ENCODE measurements around the gene TBC1D10B. TPM values are rescaled to one million over a fixed set of nuclear protein-coding genes. Genes with fewer than 3 reads are reported as not detected.

The TBC1D10B gene
- total RNA-seq, 4 donors from 2014 or later: 16.8 to 44.6 (median 18.8) TPM

- TF ChIP-seq CTCF (IDR thresholded peaks at IDR 0.05; ENCODE audit: low read depth): no peak
Observed at GRCh38 chr16:30358577-30358936, 11.7 kb downstream of the TBC1D10B start.

GRCh38 chr16:30357715-30358576 is 12.3 kb downstream of the TBC1D10B start:
- TF ChIP-seq CTCF (IDR thresholded peaks at IDR 0.05; ENCODE audit: low read depth): no peak

GRCh38 chr16:30357085-30357714 is 13.1 kb downstream of the TBC1D10B start:
- no peak for TF ChIP-seq CTCF (IDR thresholded peaks at IDR 0.05; ENCODE audit: low read depth)

- TF ChIP-seq CTCF (IDR thresholded peaks at IDR 0.05; ENCODE audit: low read depth): no peak
Observed at GRCh38 chr16:30356401-30357084, 13.8 kb downstream of the TBC1D10B start.

GRCh38 chr16:30355954-30356308 is 14.4 kb downstream of the TBC1D10B start:
- TF ChIP-seq CTCF (IDR thresholded peaks at IDR 0.05; ENCODE audit: low read depth): no peak

GRCh38 chr16:30355144-30355953 is 14.9 kb downstream of the TBC1D10B start, which contains the start of gene CD2BP2:
Gene CD2BP2, minus strand, starts transcription at chr16:30355308. Its CDS starts 627 bp downstream, at chr16:30354681.
- TF ChIP-seq CTCF (IDR thresholded peaks at IDR 0.05; ENCODE audit: low read depth): no peak
